ENCODE data around the gene MAPT.

MAPT gene

DNA sequence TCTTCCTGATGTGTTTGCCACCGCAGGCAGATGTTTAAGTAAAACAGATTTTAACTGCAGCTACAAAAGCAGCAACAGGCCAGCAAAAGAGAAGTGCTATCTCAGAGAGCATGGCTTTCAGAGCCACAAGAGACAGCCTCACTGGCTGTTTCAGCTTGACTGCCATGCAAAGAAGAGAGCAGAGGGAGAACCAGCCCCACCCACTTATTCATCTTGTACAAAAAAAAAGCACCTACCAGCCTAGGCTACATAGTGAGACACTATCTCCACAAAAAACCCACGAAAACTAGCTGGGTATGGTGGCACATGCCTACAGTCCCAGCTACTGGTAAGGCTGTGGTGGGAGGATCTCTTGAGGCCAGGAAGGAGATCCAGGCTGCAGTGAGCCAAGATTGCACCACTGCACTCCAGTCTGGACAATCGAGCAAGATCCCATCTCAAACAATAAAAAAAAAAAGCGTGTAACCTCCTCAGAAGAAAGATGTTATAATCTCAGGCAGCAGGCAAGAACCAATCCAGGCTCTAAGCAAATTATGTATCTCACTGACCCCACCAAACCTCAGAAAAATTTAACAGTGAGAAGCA, 134.7 kb downstream of the MAPT start:
- TF ChIP-seq, protein P1, sequence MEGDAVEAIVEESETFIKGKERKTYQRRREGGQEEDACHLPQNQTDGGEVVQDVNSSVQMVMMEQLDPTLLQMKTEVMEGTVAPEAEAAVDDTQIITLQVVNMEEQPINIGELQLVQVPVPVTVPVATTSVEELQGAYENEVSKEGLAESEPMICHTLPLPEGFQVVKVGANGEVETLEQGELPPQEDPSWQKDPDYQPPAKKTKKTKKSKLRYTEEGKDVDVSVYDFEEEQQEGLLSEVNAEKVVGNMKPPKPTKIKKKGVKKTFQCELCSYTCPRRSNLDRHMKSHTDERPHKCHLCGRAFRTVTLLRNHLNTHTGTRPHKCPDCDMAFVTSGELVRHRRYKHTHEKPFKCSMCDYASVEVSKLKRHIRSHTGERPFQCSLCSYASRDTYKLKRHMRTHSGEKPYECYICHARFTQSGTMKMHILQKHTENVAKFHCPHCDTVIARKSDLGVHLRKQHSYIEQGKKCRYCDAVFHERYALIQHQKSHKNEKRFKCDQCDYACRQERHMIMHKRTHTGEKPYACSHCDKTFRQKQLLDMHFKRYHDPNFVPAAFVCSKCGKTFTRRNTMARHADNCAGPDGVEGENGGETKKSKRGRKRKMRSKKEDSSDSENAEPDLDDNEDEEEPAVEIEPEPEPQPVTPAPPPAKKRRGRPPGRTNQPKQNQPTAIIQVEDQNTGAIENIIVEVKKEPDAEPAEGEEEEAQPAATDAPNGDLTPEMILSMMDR (IDR thresholded peaks at IDR 0.05; ENCODE audit: low read depth, low read length, poor library complexity, severe bottlenecking): no peak
- no peak for TF ChIP-seq EZH2phosphoT487 (IDR thresholded peaks at IDR 0.05; ENCODE audit: borderline replicate concordance, low read length)
- Histone ChIP-seq H3F3A (ENCODE audit: control insufficient read depth, insufficient read depth) (no peaks in the 10 kb centered on the region), H3K4me2 (ENCODE audit: low read length) (no peak overlapping the region), H3K79me2 (ENCODE audit: control insufficient read depth, low read length) (no peaks in the 10 kb centered on the region), H3K4me1 (ENCODE audit: control insufficient read depth, low read length) (peaks cover 14% of the 10 kb centered on the region; the same call in 1 of the 2 replicates), H3K9me2 (replicated peaks; ENCODE audit: control insufficient read depth, low read length) (no peaks in the 10 kb centered on the region), H3K4me3 (ENCODE audit: low read length) (no peak overlapping the region), H3K9me3 (ENCODE audit: control insufficient read depth, insufficient read depth, low read length) (no peaks in the 10 kb centered on the region), H3K27ac (ENCODE audit: low read depth, low read length) (no peak overlapping the region), H3K36me3 (ENCODE audit: control insufficient read depth, low read length) (peaks cover 58% of the 10 kb centered on the region), H3K27me3 (ENCODE audit: control insufficient read depth, low read length) (no peaks in the 10 kb centered on the region), H4K20me1 (ENCODE audit: control insufficient read depth, insufficient read depth, low read depth, low read length) (no peaks in the 10 kb centered on the region)

- no peak for TF ChIP-seq EZH2phosphoT487 (IDR thresholded peaks at IDR 0.05; ENCODE audit: borderline replicate concordance, low read length)
- TF ChIP-seq, protein P1 (IDR thresholded peaks at IDR 0.05; ENCODE audit: low read depth, low read length, poor library complexity, severe bottlenecking): no peak
- Histone ChIP-seq H3K36me3 (ENCODE audit: control insufficient read depth, low read length) (peaks cover 63% of the 10 kb centered on the region), H3K4me1 (ENCODE audit: control insufficient read depth, low read length) (peaks cover 14% of the 10 kb centered on the region; the same call in 1 of the 2 replicates), H3K9me2 (replicated peaks; ENCODE audit: control insufficient read depth, low read length) (no peaks in the 10 kb centered on the region), H3F3A (ENCODE audit: control insufficient read depth, insufficient read depth) (no peaks in the 10 kb centered on the region), H3K4me3 (ENCODE audit: low read length) (no peak overlapping the region), H4K20me1 (ENCODE audit: control insufficient read depth, insufficient read depth, low read depth, low read length) (no peaks in the 10 kb centered on the region), H3K27me3 (ENCODE audit: control insufficient read depth, low read length) (no peaks in the 10 kb centered on the region), H3K9me3 (ENCODE audit: control insufficient read depth, insufficient read depth, low read length) (no peaks in the 10 kb centered on the region), H3K4me2 (ENCODE audit: low read length) (no peak overlapping the region), H3K27ac (ENCODE audit: low read depth, low read length) (no peak overlapping the region), H3K79me2 (ENCODE audit: control insufficient read depth, low read length) (no peaks in the 10 kb centered on the region)
These were observed 135.3 kb downstream of the MAPT start for GRCh38 chr17:46029627-46030026.

DNA sequence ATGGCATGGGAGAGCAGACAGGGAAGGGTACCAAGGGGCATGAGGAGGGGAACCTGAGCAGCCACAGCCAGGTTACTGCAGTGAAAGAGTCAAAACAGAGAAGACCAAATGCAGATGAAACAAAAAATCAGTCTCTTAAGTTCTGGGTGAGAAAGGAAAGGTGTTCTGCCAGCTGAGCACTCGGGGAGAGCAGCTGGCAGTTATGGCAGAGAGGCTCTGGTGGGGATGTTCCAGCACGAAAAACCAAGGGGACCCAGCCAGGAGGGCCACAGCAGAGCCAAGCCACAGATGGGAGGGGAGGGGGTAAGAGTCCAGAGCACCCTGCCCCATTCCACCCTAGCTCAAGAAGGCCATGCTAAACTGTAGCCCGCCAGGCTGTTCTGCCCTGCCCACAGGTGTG, 136.4 kb downstream of the MAPT start:
- H3F3A ChIP-seq (ENCODE audit: control insufficient read depth, insufficient read depth): no peaks in the 10 kb centered on the region
- H3K4me1 ChIP-seq (ENCODE audit: control insufficient read depth, low read length): peaks cover 14% of the 10 kb centered on the region; the same call in 1 of the 2 replicates
- no peaks in the 10 kb centered on the region for H4K20me1 ChIP-seq (ENCODE audit: control insufficient read depth, insufficient read depth, low read depth, low read length)
- no peak overlapping the region for H3K4me3 ChIP-seq (ENCODE audit: low read length)
- H3K36me3 ChIP-seq (ENCODE audit: control insufficient read depth, low read length): peaks cover 74% of the 10 kb centered on the region
- no peaks in the 10 kb centered on the region for H3K9me3 ChIP-seq (ENCODE audit: control insufficient read depth, insufficient read depth, low read length)
- H3K4me2 ChIP-seq (ENCODE audit: low read length): no peak overlapping the region
- H3K27me3 ChIP-seq (ENCODE audit: control insufficient read depth, low read length): no peaks in the 10 kb centered on the region
- no peaks in the 10 kb centered on the region for H3K79me2 ChIP-seq (ENCODE audit: control insufficient read depth, low read length)
- H3K9me2 ChIP-seq (replicated peaks; ENCODE audit: control insufficient read depth, low read length): no peaks in the 10 kb centered on the region
- H3K27ac ChIP-seq (ENCODE audit: low read depth, low read length): no peak overlapping the region
- TF ChIP-seq, protein P1 (IDR thresholded peaks at IDR 0.05; ENCODE audit: low read depth, low read length, poor library complexity, severe bottlenecking): no peak
- TF ChIP-seq EZH2phosphoT487 (IDR thresholded peaks at IDR 0.05; ENCODE audit: borderline replicate concordance, low read length): no peak
